Colonic mucosa (tissue), 4 donors: Measurements from ENCODE around the gene RAMAC. TPM values are rescaled to one million over a fixed set of nuclear protein-coding genes. Genes with fewer than 3 reads are reported as not detected.

Experiments
- DNase-seq: peaks from one replicate; pipeline ENCODE4 v3.0.0-alpha.2; 2020
- H3K27ac ChIP-seq: fragments of 200-600 bp; one replicate; pipeline ENCODE4 v1.8.0; 2021
- H3K27me3 ChIP-seq: fragments of 200-600 bp; one replicate; pipeline ENCODE4 v1.8.0; 2021
- H3K36me3 ChIP-seq: fragments of 200-600 bp; one replicate; pipeline ENCODE4 v1.8.0; 2021
- H3K4me1 ChIP-seq: fragments of 200-600 bp; one replicate; pipeline ENCODE4 v1.8.0; 2021; ENCODE audit warnings: mild to moderate bottlenecking
- H3K4me3 ChIP-seq: fragments of 200-600 bp; one replicate; pipeline ENCODE4 v1.8.0; 2021
- H3K9ac ChIP-seq, 2 donors: one replicate each; pipeline ENCODE4 v1.7.0; 2013; ENCODE audit warnings: control low read depth in 2 of 2, low read depth in 2 of 2, low read length in 2 of 2
- H3K9me3 ChIP-seq: fragments of 200-600 bp; one replicate; pipeline ENCODE4 v1.8.0; 2021
- intact Hi-C: fragments of 100-400 bp; cut with DNase I; formaldehyde crosslinking; loops from one replicate; pipeline ENCODE4 v1.14.1; 2022
- total RNA-seq, 2 donors: library from RNA; stranded (reverse); fragmentation: NEBNext Ultra II Directional in 1 of 2; extraction: Animal tissue kit (Norgen Biotek cat#: 25700) in 1 of 2; gene quantifications; one replicate each; pipeline ENCODE4 v1.2.1, GENCODE V29; 2021
- TF ChIP-seq, protein P1 (sequence below): fragments of 200-600 bp; IDR thresholded peaks from one replicate; pipeline ENCODE4 v1.8.0; 2022; ENCODE audit warnings: antibody characterized with exemption, mild to moderate bottlenecking
- donor health status: healthy.
- donor health status: DM: no; HTN: no; CAD: no.
- donor health status: DM: no; HTN: no; CAD: no.

The RAMAC gene
- total RNA-seq, 2 donors from 2014 or later: 22.8 to 23.0 TPM

DNA sequence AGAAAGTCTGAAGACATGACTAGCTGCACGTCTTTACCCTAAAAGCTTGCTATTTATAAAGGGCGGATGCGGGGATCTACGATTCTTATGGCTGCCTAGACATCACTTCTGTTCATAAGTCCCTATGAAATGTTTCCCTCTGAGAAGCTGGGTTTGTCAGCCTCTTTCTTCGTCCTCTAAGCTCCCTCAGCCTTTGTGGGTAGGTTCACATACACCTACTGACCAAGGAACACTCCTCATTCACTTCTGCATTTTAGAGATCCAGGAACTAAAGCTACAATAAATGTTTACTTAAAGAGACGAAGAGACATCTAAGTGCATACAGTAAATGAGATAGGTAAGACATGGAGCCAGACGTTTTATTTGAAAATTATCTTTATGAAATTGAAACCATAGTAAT lies 16.7 kb upstream of the RAMAC start:
- intact Hi-C loops: no loop called here
- Histone ChIP-seq H3K9ac (no peak overlapping the region), H3K4me3 (no peak overlapping the region), H3K27me3 (no peaks in the 10 kb centered on the region), H3K4me1 (no peaks in the 10 kb centered on the region), H3K27ac (no peak overlapping the region), H3K36me3 (no peaks in the 10 kb centered on the region), H3K9me3 (no peaks in the 10 kb centered on the region)
- DNase-seq: no peak
- TF ChIP-seq, protein P1, sequence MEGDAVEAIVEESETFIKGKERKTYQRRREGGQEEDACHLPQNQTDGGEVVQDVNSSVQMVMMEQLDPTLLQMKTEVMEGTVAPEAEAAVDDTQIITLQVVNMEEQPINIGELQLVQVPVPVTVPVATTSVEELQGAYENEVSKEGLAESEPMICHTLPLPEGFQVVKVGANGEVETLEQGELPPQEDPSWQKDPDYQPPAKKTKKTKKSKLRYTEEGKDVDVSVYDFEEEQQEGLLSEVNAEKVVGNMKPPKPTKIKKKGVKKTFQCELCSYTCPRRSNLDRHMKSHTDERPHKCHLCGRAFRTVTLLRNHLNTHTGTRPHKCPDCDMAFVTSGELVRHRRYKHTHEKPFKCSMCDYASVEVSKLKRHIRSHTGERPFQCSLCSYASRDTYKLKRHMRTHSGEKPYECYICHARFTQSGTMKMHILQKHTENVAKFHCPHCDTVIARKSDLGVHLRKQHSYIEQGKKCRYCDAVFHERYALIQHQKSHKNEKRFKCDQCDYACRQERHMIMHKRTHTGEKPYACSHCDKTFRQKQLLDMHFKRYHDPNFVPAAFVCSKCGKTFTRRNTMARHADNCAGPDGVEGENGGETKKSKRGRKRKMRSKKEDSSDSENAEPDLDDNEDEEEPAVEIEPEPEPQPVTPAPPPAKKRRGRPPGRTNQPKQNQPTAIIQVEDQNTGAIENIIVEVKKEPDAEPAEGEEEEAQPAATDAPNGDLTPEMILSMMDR: no peak

DNA sequence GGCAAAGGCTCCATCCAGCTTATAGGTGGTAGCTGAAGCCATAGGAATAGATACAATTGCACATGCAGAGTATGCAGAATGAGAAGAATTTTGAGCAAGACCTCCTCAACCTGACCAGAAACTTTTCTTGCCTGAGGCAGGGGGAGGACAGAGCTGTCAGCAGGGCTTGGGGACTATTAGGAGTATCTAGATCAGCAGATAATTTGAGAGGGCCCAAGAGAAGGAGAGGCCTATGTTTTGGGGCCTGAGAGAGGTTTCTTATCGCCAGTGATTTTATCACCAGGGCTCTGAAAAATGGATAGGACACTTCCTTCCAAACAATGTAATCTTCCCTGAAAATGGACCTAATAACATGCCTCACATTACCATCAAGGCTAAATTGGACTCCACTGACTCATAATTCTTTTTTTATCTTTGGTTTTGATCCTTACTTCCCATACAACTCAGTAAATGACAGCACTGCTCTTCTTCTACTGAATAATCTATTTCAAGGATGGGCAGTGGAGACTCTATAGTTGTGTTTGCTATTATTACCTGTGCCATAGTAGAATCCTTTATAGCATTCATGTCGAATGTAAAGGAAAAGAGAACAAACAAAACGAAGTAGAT lies 15.8 kb upstream of the RAMAC start:
- TF ChIP-seq, protein P1: no peak
- Histone ChIP-seq H3K36me3 (no peaks in the 10 kb centered on the region), H3K9ac (no peak overlapping the region), H3K4me1 (no peaks in the 10 kb centered on the region), H3K4me3 (no peak overlapping the region), H3K27ac (no peak overlapping the region), H3K9me3 (no peaks in the 10 kb centered on the region), H3K27me3 (no peaks in the 10 kb centered on the region)
- DNase-seq: no peak
- intact Hi-C loops: no loop called here

DNA sequence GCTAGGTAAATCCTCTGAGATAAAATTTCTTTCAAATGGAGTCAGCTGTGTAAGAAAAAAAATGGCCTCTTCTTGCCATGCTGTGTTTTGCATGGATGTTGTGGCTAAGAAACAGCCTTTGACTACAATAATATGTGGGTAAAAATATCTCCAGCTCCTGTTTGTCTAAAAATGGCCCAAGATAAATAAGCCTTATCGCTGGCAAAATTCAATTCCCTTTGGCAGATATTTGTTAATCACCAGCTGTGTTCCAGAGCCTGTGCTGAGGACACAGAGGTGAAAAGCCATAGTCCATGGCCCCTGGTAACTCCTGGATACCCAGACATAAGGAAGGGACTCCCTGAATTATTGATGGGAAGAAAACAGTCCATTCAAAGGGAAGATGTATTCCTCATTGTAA lies 15.3 kb upstream of the RAMAC start:
- H3K27me3 ChIP-seq: no peaks in the 10 kb centered on the region
- DNase-seq: no peak
- H3K4me1 ChIP-seq: no peaks in the 10 kb centered on the region
- H3K36me3 ChIP-seq: no peaks in the 10 kb centered on the region
- no peaks in the 10 kb centered on the region for H3K9me3 ChIP-seq
- H3K4me3 ChIP-seq: no peak overlapping the region
- H3K9ac ChIP-seq: no peak overlapping the region
- TF ChIP-seq, protein P1: no peak
- intact Hi-C loops: no loop called here
- H3K27ac ChIP-seq: no peak overlapping the region

DNA sequence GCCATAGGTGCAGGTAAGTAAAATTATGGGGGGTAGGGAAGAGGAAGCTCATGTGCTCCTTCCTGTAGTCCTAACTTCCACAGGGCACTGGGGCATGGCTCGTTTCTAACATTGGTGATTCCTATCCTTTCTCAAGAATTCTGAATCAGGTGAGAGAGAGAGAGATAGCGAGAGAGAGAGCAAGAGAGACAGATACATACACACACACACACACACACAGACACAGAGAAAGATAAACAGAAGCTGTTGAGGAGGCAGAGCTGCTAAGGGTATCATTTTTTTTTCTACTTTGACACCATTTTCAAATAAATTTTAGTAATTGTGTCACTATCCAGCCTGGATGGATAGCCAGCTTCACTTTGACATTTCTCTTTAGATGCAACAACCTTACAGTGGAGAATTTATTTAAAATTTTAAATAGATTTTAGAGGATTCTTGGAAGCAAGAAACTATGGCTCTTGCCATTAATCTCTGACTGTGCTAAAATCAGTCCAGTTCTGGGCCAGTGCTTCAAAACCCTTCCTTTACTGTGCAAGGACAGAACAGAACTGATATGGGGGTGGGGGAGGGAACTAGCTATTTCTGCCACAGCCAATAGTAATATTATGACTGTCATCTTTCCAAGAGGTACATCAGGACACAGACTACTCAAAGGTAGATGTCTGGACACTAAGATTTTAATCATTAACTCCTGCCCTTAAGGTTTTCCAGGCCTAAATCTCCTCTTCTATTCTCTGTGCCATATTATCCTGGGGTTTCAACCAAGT lies 14.6 kb upstream of the RAMAC start:
- Histone ChIP-seq H3K4me1 (no peaks in the 10 kb centered on the region), H3K9ac (no peak overlapping the region), H3K27ac (no peak overlapping the region), H3K9me3 (no peaks in the 10 kb centered on the region), H3K4me3 (no peak overlapping the region), H3K36me3 (no peaks in the 10 kb centered on the region), H3K27me3 (no peaks in the 10 kb centered on the region)
- no peak for DNase-seq
- TF ChIP-seq, protein P1: no peak
- intact Hi-C loops: no loop called here

DNA sequence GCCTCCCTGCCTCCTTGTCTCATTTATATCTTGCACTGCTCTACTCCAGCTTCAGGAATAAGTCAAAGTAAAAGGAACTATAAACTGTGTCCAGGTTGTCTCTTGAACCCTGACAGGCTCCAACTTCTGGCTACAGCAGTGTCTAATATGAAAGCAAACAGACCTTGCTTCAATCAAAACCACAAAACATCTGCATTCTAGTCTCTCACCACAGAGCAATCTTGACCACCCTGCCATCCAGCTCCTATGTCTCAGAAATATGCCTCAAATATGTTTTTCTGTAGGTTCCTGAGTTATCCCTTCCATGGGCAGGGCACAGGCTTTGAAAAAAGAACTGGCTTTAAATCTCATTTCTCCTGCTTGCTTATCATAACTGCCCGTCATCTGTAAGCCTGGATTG lies 13.0 kb upstream of the RAMAC start:
- no peak overlapping the region for H3K4me3 ChIP-seq
- TF ChIP-seq, protein P1: no peak
- H3K9ac ChIP-seq: no peak overlapping the region
- H3K27me3 ChIP-seq: no peaks in the 10 kb centered on the region
- no peaks in the 10 kb centered on the region for H3K36me3 ChIP-seq
- H3K27ac ChIP-seq: no peak overlapping the region
- DNase-seq: no peak
- H3K9me3 ChIP-seq: no peaks in the 10 kb centered on the region
- H3K4me1 ChIP-seq: no peaks in the 10 kb centered on the region
- intact Hi-C loops: no loop called here
